ENCODE measurements around the gene CLRN3. TPM values are rescaled to one million over a fixed set of nuclear protein-coding genes. Genes with fewer than 3 reads are reported as not detected.

CLRN3 gene
- total and polyA plus RNA-seq, 9 of the 15 experiments (the other 6 are each of a cell fraction or from before 2014, with no cell fraction given) = not detected

DNA sequence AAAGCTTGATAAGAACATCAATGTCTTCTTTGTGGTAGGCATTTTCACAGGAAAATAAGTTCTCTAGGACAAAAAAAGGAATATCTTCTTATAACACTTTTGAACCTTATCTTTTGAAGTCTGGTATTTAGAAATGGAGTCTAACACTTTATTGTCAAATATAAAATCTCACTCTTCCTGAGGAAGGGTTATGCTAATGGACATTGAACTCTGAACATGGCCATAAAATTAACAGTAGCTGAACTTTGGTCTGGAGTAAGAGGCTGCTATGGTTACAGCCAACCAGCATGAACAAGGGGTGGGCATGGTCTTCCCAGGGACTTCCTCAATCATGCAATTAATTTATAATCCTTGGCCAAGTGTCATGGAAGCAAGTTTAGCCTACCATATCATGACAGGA lies at the start of gene CLRN3 (continued):
- TF ChIP-seq, protein P1, sequence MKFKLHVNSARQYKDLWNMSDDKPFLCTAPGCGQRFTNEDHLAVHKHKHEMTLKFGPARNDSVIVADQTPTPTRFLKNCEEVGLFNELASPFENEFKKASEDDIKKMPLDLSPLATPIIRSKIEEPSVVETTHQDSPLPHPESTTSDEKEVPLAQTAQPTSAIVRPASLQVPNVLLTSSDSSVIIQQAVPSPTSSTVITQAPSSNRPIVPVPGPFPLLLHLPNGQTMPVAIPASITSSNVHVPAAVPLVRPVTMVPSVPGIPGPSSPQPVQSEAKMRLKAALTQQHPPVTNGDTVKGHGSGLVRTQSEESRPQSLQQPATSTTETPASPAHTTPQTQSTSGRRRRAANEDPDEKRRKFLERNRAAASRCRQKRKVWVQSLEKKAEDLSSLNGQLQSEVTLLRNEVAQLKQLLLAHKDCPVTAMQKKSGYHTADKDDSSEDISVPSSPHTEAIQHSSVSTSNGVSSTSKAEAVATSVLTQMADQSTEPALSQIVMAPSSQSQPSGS (CRISPR knock-in tag; IDR thresholded peaks at IDR 0.05) = no peak
- TF ChIP-seq POLR2AphosphoS5 (IDR thresholded peaks at IDR 0.05; ENCODE audit: control insufficient read depth, insufficient read depth, low read depth, low read length) = no peak
- no peak for TF ChIP-seq GABPA (tag; conservative IDR thresholded peaks at IDR 0.05; ENCODE audit: low read depth)
- no peak for TF ChIP-seq ASH1L (IDR thresholded peaks at IDR 0.05; ENCODE audit: borderline replicate concordance, low read depth, partially characterized antibody)
- no peak for TF ChIP-seq MAFF (IDR thresholded peaks at IDR 0.05; ENCODE audit: low read length)

DNA sequence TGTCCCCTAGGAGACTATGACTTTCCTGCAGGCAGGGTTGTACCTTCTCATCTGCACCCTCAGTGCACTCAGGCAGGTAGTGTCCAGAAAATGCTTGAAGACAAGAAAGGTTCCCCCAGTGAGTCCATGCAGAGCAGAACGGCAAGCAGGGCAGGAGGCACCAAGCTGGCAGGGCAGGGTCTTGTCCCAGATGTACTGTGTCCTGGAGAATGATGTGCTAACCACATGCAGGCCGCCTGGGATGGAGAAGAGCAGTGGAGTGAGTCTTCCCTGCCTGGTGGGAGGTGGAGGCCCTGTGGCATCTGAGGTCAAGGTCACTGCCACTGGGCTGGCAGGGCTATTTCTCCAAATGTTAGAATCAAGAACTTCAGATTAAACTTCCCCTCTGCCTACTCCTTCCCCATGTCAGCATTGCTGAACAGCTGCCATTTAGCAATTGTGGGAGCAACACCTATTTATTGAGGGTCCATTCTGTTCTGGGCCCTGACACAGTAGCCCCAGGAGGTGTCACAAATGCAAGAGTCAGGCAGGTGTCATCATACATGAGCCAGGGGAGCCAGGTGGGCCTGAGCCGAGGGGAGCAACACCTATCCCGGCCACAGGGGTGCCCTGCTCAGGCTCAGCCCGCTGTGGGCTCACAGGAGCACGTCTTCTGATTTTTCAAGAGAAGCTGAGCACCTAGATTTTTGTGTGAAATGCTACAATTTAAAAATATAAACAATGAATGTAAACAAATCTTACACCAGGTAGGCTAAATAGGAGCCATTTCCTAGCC lies 48.3 kb upstream of the CLRN3 start:
- Histone ChIP-seq H3K9me3 (replicated peaks; ENCODE audit: control insufficient read depth, insufficient read depth, low read depth, low read length) (no peaks in the 10 kb centered on the region), H3K4me2 (ENCODE audit: insufficient read depth, low read length) (no peak overlapping the region), H3K27me3 (ENCODE audit: control insufficient read depth in 2 of 2, insufficient read depth in 2 of 2, low read length in 2 of 2) (no peaks in the 10 kb centered on the region), H3K27ac (ENCODE audit: extremely low read depth, low read depth, low read length) (no peak overlapping the region), H3K36me3 (ENCODE audit: control insufficient read depth, insufficient read depth, low read length) (no peaks in the 10 kb centered on the region), H2AFZ (ENCODE audit: low read depth, low read length) (no peak overlapping the region), H3K9me1 (ENCODE audit: control insufficient read depth, insufficient read depth, low read length) (no peaks in the 10 kb centered on the region), H4K20me1 (replicated peaks; ENCODE audit: control insufficient read depth, insufficient read depth, low read length) (no peaks in the 10 kb centered on the region), H3K9ac (ENCODE audit: insufficient read depth in 1 of 2, low read depth in 2 of 2, low read length in 2 of 2) (no peak overlapping the region), H3K79me2 (ENCODE audit: control insufficient read depth, insufficient read depth, low read length) (no peaks in the 10 kb centered on the region), H3K4me3 (no peak overlapping the region), H3K4me1 (replicated peaks in 1 of 2; ENCODE audit: control insufficient read depth in 2 of 2, insufficient read depth in 2 of 2, low read length in 2 of 2) (no peaks in the 10 kb centered on the region)
- DNase-seq (ENCODE audit: extremely low read depth in 1 of 4, low spot score in 3 of 4) (no peak), ATAC-seq (no peak), FAIRE-seq (no peak)
- 0% methylated on average over 6 of the region's 6 CpGs for WGBS (ENCODE audit: insufficient coverage, low coverage, missing lambda C conversion rate)
- in situ Hi-C loops (cut with MboI) (no loop called here), intact Hi-C loops (cut with micrococcal nuclease) (no loop called here)
- BruUV-seq (replicated peaks) = no TSS peak
- CTCF ChIA-PET (ENCODE audit: low intra/inter-chr PET ratio) = no interaction called here
- POLR2A ChIA-PET = interaction anchor here (0.7 kb wide), 1 partner anchor 766 kb away, joined by 4 read pairs; no protein-coding TSS in a partner anchor
- TF ChIP-seq MBD2 (IDR thresholded peaks at IDR 0.05; ENCODE audit: borderline replicate concordance, low read depth) = no peak
- no peak for TF ChIP-seq ZNF589 (CRISPR knock-in tag; IDR thresholded peaks at IDR 0.05; ENCODE audit: low read depth)
- TF ChIP-seq, protein P2, sequence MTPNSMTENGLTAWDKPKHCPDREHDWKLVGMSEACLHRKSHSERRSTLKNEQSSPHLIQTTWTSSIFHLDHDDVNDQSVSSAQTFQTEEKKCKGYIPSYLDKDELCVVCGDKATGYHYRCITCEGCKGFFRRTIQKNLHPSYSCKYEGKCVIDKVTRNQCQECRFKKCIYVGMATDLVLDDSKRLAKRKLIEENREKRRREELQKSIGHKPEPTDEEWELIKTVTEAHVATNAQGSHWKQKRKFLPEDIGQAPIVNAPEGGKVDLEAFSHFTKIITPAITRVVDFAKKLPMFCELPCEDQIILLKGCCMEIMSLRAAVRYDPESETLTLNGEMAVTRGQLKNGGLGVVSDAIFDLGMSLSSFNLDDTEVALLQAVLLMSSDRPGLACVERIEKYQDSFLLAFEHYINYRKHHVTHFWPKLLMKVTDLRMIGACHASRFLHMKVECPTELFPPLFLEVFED (CRISPR knock-in tag; conservative IDR thresholded peaks at IDR 0.05) = no peak
- TF ChIP-seq PTRF (tag; IDR thresholded peaks at IDR 0.05) = no peak
- no peak for TF ChIP-seq FOS (IDR thresholded peaks at IDR 0.05; ENCODE audit: extremely low read depth, insufficient read length)
- TF ChIP-seq TEAD2 (tag; IDR thresholded peaks at IDR 0.05) = no peak
- TF ChIP-seq, protein P3, sequence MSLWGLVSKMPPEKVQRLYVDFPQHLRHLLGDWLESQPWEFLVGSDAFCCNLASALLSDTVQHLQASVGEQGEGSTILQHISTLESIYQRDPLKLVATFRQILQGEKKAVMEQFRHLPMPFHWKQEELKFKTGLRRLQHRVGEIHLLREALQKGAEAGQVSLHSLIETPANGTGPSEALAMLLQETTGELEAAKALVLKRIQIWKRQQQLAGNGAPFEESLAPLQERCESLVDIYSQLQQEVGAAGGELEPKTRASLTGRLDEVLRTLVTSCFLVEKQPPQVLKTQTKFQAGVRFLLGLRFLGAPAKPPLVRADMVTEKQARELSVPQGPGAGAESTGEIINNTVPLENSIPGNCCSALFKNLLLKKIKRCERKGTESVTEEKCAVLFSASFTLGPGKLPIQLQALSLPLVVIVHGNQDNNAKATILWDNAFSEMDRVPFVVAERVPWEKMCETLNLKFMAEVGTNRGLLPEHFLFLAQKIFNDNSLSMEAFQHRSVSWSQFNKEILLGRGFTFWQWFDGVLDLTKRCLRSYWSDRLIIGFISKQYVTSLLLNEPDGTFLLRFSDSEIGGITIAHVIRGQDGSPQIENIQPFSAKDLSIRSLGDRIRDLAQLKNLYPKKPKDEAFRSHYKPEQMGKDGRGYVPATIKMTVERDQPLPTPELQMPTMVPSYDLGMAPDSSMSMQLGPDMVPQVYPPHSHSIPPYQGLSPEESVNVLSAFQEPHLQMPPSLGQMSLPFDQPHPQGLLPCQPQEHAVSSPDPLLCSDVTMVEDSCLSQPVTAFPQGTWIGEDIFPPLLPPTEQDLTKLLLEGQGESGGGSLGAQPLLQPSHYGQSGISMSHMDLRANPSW (CRISPR knock-in tag; IDR thresholded peaks at IDR 0.05) = no peak
- TF ChIP-seq CEBPG (CRISPR knock-in tag; IDR thresholded peaks at IDR 0.05) = no peak
- no peak for TF ChIP-seq CEBPG (tag; conservative IDR thresholded peaks at IDR 0.05 in 1 of 2, IDR thresholded peaks at IDR 0.05 in 1 of 2)
